HL-60 (cell line): ENCODE results near the gene KRTAP2-2.

ENCODE experiments used
- CTCF ChIP-seq: IDR thresholded peaks from one replicate; pipeline ENCODE4 v1.5.1; 2011; ENCODE audit warnings: low read length, control low read depth, inconsistent platforms; ENCODE audit not compliant: insufficient read depth
- GABPA ChIP-seq: IDR thresholded peaks from 2 replicates; pipeline ENCODE4 v1.6.1; 2012; ENCODE audit warnings: low read depth
- POLR2AphosphoS5 ChIP-seq: IDR thresholded peaks from 2 replicates; pipeline ENCODE4 v1.6.1; 2012; ENCODE audit warnings: low read depth
- REST ChIP-seq: IDR thresholded peaks from 2 replicates; pipeline ENCODE4 v1.6.1; 2012; ENCODE audit warnings: low read depth; ENCODE audit not compliant: insufficient replicate concordance
- SPI1 ChIP-seq: IDR thresholded peaks from 2 replicates; pipeline ENCODE4 v1.6.1; 2012; ENCODE audit warnings: low read depth, mild to moderate bottlenecking, borderline replicate concordance

- TF ChIP-seq CTCF (no peak), POLR2AphosphoS5 (no peak), GABPA (no peak), REST (no peak), SPI1 (no peak)
These were observed 5.1 kb upstream of the KRTAP2-2 start, which contains the start of gene KRTAP2-3 for GRCh38 chr17:41060052-41060604.
